SW480 (cell line): ENCODE data around the gene SLC8A2.
A peak's percentile ranks its signal among the peaks of the same experiment; 100 is the strongest.

Experiments used
- DNase-seq: peaks from one replicate; pipeline ENCODE4 v3.0.0-alpha.2; 2016; ENCODE audit warnings: low spot score

Gene SLC8A2

GRCh38 chr19:47459477-47459876, 12.2 kb downstream of the SLC8A2 start:
- DNase-seq: no peak

GRCh38 chr19:47458672-47459071, 13.0 kb downstream of the SLC8A2 start:
- DNase-seq: no peak

GRCh38 chr19:47456721-47457474, 14.8 kb downstream of the SLC8A2 start:
- no peak for DNase-seq

GRCh38 chr19:47450478-47450877, 21.2 kb downstream of the SLC8A2 start:
- no peak for DNase-seq

- no peak for DNase-seq
These were observed 23.3 kb downstream of the SLC8A2 start for GRCh38 chr19:47448360-47448727.

- peak; percentile 82 for DNase-seq
These were observed 24.0 kb downstream of the SLC8A2 start for GRCh38 chr19:47447470-47448359.

GRCh38 chr19:47446534-47447469, 24.9 kb downstream of the SLC8A2 start:
- DNase-seq: peak; percentile 84

- DNase-seq: no peak
These were observed 25.7 kb downstream of the SLC8A2 start for GRCh38 chr19:47445937-47446402.

- DNase-seq: no peak
These were observed 26.2 kb downstream of the SLC8A2 start for GRCh38 chr19:47445527-47445926.

GRCh38 chr19:47444388-47444821, 27.3 kb downstream of the SLC8A2 start:
- DNase-seq: no peak

GRCh38 chr19:47443331-47443730, 28.4 kb downstream of the SLC8A2 start:
- no peak for DNase-seq

- no peak for DNase-seq
These were observed 32.9 kb downstream of the SLC8A2 start for GRCh38 chr19:47438793-47439220.

- no peak for DNase-seq
These were observed 34.2 kb downstream of the SLC8A2 start for GRCh38 chr19:47437500-47437899.

- peak; percentile 74 for DNase-seq
These were observed 34.8 kb downstream of the SLC8A2 start for GRCh38 chr19:47436712-47437401.

GRCh38 chr19:47435883-47436417, 35.7 kb downstream of the SLC8A2 start:
- DNase-seq: no peak

GRCh38 chr19:47435196-47435595, 36.5 kb downstream of the SLC8A2 start:
- DNase-seq: no peak

- DNase-seq: no peak
These were observed 37.6 kb downstream of the SLC8A2 start for GRCh38 chr19:47434088-47434487.

GRCh38 chr19:47433121-47433520, 38.6 kb downstream of the SLC8A2 start:
- DNase-seq: no peak

- DNase-seq: no peak
These were observed 39.2 kb downstream of the SLC8A2 start for GRCh38 chr19:47432499-47432898.

GRCh38 chr19:47432091-47432490, 39.6 kb downstream of the SLC8A2 start:
- DNase-seq: no peak
